ENCODE data around the gene HOXD10.

The HOXD10 gene

GRCh38 chr2:176123411-176124109 lies 7.0 kb downstream of the HOXD10 start:
- DNase-seq (ENCODE audit: low read depth in 2 of 2): no peak

DNA sequence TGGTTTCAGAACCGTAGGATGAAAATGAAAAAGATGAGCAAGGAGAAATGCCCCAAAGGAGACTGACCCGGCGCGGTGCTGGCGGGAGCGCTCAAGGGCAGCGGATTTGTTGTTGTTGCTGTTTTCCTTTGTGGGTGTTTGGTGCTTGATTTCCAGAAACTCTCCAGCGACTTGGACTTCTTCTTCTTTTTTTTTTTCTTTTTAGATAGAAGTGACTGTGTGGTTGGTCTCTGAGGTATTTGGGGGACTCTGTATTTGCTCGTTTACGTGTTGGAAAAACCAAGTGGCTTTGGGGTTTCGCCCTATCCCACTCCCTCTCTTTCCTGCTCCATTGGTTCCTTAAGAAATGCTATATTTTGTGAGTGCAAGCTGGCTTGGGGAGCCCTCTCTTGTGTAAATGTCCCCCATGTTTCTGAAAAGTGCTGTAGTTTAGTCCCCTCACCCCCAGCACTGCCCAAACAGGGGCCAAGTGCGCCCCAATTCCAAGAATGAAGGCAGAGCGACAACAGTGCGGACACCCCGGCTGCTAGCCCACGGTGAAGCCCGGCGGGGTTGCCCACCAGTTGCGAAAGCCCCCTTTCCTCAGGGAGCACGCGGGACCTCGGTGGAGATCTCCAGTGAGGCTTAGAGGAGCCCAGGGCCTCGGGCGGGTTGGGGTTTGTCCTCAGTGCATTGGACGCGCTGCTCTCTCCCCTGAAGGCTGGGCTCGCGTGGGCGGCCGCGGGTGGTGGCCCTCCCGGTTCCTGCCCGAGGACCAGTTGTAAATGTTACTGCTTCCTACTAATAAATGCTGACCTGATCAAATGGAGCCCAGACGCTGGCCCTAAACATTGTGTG lies 7.8 kb downstream of the HOXD10 start:
- no peak for DNase-seq (ENCODE audit: low read depth in 2 of 2)

DNA sequence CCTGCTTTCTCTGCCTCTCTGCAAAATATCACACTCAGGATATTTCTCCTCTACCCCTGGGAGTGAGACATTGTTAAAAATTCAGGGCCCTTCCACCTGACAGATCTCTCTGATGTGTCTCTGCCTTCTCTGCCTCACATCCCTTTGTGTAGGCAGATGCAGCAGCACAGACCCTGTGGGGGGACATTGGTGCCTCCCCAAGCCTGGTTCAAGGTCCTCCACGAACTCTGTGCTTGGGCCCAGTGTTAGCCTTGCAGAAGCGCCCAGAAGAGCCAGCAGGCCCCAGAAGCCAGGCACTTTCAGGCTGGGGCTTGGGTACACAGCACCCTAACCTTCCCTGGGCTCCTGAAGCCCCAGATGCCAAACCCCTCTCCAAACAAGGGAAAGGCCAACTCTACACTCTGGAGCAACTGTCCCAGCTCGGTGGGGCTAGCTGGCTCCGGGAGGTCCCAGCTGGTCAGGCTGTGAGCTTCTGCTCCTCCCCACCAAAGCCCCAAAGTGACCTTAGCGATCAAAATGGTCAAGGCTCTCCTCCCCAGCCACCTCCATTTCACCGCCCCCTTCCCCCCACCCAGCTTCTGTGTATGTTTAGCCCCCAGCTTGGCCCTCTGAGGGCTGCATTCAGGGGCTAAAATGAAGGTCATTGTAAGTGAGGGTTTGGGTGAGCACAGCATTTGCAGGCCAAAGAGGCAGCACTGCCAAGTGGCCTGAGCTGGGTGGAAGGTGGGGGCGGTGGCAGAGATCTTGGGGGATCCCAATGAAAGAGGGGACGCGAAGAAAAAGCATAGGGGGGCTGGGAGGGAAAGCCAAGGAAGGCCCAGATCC lies 8.6 kb downstream of the HOXD10 start:
- DNase-seq (ENCODE audit: low read depth in 2 of 2): no peak

DNA sequence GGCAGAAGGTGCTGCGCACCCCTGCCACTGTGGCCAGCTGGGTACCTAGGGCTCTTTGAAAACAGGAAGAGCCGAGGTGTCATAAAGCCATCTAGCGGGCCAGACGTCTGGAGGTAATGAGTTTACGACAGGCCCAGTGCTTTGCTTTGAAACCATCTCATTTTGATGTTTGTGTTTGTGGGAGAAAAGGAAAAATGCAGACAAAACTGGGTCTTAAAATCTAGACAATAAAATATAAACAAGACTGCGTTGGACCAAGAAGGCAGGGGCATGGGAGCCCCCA lies 9.1 kb downstream of the HOXD10 start:
- DNase-seq (ENCODE audit: low read depth in 2 of 2): no peak

DNA sequence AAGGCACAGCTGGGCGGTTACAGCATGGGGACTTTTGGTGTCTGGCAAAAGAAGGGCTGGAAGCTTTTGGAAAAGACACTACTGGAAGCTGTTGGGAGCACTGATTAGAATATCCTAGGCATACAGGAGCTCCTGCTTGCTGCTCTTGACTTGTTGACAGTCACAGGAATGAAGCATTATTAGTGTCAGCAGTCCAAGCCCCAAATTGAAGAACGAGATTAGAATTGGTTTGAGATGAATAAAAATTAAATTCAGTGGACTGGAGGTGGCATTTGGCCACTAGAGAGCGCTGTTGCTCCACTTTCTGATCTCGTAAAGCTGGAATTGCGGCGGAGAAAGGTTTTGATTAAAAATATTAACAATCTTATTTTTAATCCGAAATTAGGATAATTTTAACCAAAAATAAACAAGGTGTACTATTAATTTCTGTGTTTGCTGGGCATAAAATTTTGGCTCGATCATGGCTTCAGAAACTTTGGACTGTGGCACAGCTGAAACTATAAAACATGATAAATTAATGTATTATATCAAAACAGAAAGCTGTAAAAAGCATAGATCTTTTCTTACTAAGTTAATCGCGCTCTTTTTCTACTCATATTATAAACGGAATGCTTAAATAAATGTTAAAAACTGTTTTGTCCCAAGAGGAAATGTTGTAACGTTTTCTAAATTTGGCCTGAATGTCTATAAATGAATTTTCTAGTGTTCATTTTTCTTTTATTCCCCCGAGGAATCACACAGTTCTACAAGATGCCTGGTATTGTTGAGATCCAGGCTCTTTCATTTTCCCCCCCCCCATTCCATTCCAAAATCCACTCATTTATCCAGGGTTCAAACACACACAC lies 10.6 kb downstream of the HOXD10 start:
- peak; percentile 38 to 44 for DNase-seq (ENCODE audit: low read depth in 2 of 2)

GRCh38 chr2:176127774-176128072 lies 11.1 kb downstream of the HOXD10 start:
- no peak for DNase-seq (ENCODE audit: low read depth in 2 of 2)

GRCh38 chr2:176128172-176128981 lies 11.8 kb downstream of the HOXD10 start:
- DNase-seq (ENCODE audit: low read depth in 2 of 2): no peak

GRCh38 chr2:176128982-176129796 lies 12.6 kb downstream of the HOXD10 start, which contains the start of gene HOXD8:
TSS of gene HOXD8 (plus strand) at chr2:176129705. CDS start at chr2:176130367, 662 bp downstream.
- DNase-seq (ENCODE audit: low read depth in 2 of 2): no peak

GRCh38 chr2:176129813-176130146 lies 13.2 kb downstream of the HOXD10 start:
- DNase-seq (ENCODE audit: low read depth in 2 of 2): no peak

DNA sequence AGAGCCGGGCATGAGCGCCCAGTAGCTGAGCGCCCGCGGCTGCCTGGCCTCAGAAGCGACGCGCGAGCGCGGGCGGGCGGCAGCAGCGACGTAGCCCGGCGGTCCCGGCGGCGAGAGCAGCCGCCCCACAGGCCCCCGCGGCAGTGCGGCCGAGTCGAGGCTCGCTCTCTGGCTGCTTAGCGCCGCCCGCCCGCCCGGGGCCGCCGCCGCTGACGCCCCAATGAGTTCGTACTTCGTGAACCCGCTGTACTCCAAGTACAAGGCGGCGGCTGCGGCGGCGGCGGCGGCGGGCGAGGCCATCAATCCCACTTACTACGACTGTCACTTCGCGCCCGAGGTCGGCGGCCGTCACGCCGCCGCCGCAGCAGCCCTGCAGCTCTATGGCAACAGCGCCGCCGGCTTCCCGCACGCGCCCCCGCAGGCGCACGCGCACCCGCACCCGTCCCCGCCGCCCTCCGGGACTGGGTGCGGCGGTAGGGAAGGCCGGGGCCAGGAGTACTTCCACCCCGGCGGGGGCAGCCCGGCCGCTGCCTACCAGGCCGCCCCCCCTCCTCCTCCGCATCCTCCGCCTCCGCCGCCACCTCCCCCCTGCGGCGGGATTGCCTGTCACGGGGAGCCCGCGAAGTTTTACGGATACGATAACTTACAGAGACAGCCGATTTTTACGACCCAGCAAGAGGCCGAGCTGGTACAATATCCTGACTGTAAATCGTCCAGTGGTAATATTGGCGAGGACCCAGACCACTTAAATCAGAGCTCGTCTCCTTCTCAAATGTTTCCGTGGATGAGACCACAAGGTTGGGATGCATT lies 13.8 kb downstream of the HOXD10 start:
- peak in 1 of 2 donors; percentile 17 for DNase-seq (ENCODE audit: low read depth in 2 of 2)

GRCh38 chr2:176130957-176131847 lies 14.6 kb downstream of the HOXD10 start:
- no peak for DNase-seq (ENCODE audit: low read depth in 2 of 2)

DNA sequence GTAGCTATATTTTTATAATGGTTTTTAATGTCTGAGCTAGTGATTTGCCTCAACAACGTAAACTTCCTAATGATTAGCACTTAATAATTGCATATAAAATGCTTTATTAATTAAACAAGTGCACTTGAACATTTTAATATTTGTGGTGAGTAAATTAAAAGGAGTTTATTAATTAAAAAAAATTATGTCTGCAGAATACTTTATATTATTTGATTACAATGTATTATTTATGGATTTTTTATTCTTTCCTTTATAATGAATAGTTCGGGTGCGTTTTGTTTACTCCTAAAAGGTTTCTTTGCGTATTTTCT lies 15.2 kb downstream of the HOXD10 start:
- no peak for DNase-seq (ENCODE audit: low read depth in 2 of 2)

DNA sequence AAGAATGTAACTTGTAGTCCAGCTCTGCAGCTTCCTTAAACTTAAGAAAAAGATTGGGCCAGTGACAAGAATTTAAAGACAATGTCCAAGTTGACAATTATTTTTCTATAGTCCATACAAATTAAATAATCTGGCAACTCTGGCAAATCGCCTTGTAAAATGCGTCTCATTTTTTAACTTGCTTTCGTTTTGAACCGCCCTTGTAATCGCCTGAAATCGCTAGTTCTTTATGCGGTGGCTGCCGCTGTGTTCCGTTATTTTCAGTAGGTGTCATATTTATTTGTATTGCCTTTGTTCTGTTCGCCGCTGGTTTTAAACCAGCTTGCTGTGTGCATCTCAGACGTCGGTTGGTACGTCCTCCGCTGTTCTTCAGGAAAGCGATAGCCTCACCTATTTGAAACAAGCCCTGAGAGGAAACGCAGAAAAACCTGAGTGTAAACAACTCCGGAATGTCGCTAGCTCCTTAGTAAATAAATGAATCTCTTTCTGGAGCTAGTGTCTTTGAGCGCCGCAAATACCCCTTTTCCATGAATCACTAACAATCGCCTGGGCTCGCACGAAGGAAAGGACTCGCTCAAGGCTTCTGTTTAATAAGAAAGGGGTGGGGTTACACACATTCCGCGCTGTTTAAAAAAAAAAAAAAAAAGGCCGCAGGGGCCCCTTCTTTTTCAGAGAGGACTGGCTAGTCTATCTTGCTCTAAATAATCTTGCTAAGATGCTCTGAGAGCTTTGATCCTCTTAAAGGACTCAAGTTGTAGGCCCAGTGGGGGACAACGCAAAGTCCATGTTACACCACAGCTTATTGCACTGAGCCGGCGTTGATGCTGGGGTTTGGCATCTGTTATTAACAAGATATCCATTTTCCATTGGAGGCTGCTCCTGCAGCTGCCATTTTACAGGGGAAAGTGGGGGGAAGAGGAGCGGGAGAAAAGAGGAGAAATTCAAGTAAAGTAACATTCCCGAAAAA lies 15.9 kb downstream of the HOXD10 start:
- DNase-seq (ENCODE audit: low read depth in 2 of 2): no peak

DNA sequence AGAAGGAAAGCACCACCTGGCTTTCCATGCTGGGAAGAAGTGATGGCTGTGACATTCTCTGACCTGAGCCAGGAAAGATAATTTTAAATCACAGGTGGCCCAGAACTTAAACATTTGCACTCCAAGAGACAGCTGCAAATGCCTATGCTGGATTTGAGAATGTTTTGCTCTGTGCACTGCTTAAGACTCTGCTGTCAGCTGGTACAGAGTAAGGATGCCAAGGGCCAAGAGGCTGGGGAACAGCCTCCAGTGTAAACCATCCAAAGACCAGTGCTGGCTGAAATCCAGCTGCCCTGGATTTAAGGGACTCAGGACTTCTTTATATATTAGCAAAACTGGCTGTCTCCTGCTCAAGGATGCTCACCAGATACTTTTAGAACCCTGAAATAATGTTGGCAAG lies 16.8 kb downstream of the HOXD10 start:
- DNase-seq (ENCODE audit: low read depth in 2 of 2): no peak

DNA sequence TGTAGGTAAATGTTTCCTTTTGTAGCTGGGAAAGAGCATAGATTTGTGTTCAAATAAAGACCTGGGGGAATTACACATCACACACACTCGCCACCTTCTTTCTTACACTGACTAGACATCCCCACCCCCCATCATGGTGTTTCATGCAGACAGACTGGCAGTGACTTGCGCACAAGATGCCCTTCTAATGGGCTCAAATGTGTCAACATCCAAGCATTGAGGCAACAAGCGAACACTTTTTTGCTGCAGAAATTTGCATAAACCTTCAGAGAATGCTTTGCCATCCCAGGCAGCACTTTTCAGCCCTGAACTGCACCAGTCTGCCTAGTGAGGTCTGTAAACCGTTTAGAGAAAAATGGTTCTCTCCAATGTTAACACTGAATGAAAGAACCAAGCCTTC lies 17.5 kb downstream of the HOXD10 start:
- DNase-seq (ENCODE audit: low read depth in 2 of 2): no peak

- no peak for DNase-seq (ENCODE audit: low read depth in 2 of 2)
Measured at GRCh38 chr2:176135035-176135440, 18.5 kb downstream of the HOXD10 start.
